A549 (cell line): Measurements from ENCODE around the gene EFHC2.

Experiments
- CEBPB ChIP-seq, 2 experiments: fragments of >200 bp in 1 of 2; sonication (Bioruptor Twin) in 1 of 2; formaldehyde crosslinking in 1 of 2; IDR thresholded peaks; 2 replicates each; pipeline ENCODE4 v1.6.1; 2012 to 2016
- MAFK ChIP-seq: fragments of 450-650 bp; IDR thresholded peaks from 2 replicates; pipeline ENCODE4 v1.6.1; 2014; ENCODE audit not compliant: partially characterized antibody
- MYC ChIP-seq: IDR thresholded peaks from 2 replicates; pipeline ENCODE4 v1.6.1; 2012; ENCODE audit warnings: mild to moderate bottlenecking, inconsistent platforms, low read length, improper control_type of control experiment, borderline replicate concordance
- PHF8 ChIP-seq: fragments of 200-600 bp; sonication (generic); IDR thresholded peaks from 2 replicates; pipeline ENCODE4 v1.6.1; 2016; ENCODE audit warnings: low read depth, mild to moderate bottlenecking, antibody characterized with exemption, moderate library complexity, borderline replicate concordance
- POLR2A ChIP-seq: IDR thresholded peaks from 2 replicates; pipeline ENCODE4 v1.6.1; 2012; ENCODE audit warnings: mild to moderate bottlenecking, low read length
- RAD21 ChIP-seq, 2 experiments: fragments of >200 bp in 1 of 2; sonication (Bioruptor Twin) in 1 of 2; formaldehyde crosslinking in 1 of 2; IDR thresholded peaks in 1 of 2; conservative IDR thresholded peaks in 1 of 2; 2 replicates in 1 of 2; 3 replicates in 1 of 2; pipeline ENCODE4 v1.6.1; 2012 to 2018; ENCODE audit warnings: inconsistent platforms in 1 of 2
- ZNF302 ChIP-seq: fragments of 250-450 bp; sonication (Bioruptor Pico); IDR thresholded peaks from 2 replicates; pipeline ENCODE4 v1.9.0; 2021; ENCODE audit warnings: inconsistent platforms, mild to moderate bottlenecking, moderate library complexity
- TF ChIP-seq, protein P1 (sequence below): fragments of >200 bp; sonication (Bioruptor Twin); formaldehyde crosslinking; IDR thresholded peaks from 3 replicates; pipeline ENCODE4 v1.5.1; 2016
- TF ChIP-seq, protein P2 (sequence below): IDR thresholded peaks from 2 replicates; pipeline ENCODE4 v1.6.1; 2012

DNA sequence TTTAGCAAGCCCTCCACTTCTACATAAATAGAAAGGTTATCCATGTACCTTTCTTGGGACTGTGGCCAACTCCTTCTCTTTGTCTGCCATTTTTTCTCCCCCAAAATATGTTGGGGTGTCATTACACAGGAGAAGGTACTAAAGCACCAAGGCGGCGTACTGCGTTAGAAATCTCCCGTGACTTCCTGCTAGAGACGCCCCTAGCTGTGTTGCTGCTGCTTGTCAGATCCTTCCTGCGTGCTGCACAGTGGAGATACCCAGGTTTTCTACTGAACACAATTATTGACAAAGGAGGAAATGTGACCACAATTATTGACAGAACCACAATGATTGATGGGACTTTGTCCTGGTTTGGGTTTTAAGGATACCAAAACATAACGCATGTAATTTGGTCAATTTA lies 97.7 kb downstream of the EFHC2 start:
- TF ChIP-seq CEBPB (IDR thresholded peaks at IDR 0.05) = no peak
- TF ChIP-seq PHF8 = no peak
- TF ChIP-seq, protein P1, sequence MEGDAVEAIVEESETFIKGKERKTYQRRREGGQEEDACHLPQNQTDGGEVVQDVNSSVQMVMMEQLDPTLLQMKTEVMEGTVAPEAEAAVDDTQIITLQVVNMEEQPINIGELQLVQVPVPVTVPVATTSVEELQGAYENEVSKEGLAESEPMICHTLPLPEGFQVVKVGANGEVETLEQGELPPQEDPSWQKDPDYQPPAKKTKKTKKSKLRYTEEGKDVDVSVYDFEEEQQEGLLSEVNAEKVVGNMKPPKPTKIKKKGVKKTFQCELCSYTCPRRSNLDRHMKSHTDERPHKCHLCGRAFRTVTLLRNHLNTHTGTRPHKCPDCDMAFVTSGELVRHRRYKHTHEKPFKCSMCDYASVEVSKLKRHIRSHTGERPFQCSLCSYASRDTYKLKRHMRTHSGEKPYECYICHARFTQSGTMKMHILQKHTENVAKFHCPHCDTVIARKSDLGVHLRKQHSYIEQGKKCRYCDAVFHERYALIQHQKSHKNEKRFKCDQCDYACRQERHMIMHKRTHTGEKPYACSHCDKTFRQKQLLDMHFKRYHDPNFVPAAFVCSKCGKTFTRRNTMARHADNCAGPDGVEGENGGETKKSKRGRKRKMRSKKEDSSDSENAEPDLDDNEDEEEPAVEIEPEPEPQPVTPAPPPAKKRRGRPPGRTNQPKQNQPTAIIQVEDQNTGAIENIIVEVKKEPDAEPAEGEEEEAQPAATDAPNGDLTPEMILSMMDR = no peak
- TF ChIP-seq RAD21 (conservative IDR thresholded peaks at IDR 0.05 in 1 of 2, IDR thresholded peaks at IDR 0.05 in 1 of 2) = no peak
- TF ChIP-seq MAFK = no peak
- no peak for TF ChIP-seq POLR2A
- TF ChIP-seq, protein P2, sequence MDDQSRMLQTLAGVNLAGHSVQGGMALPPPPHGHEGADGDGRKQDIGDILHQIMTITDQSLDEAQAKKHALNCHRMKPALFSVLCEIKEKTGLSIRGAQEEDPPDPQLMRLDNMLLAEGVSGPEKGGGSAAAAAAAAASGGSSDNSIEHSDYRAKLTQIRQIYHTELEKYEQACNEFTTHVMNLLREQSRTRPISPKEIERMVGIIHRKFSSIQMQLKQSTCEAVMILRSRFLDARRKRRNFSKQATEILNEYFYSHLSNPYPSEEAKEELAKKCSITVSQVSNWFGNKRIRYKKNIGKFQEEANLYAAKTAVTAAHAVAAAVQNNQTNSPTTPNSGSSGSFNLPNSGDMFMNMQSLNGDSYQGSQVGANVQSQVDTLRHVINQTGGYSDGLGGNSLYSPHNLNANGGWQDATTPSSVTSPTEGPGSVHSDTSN = no peak
- TF ChIP-seq MYC = no peak
- TF ChIP-seq ZNF302 (CRISPR knock-in tag) = no peak
